Measurements from ENCODE around the gene PLEKHN1.

GRCh38 chr1:981955-982558 lies 15.8 kb downstream of the PLEKHN1 start, which contains the start of gene PERM1:
- TF ChIP-seq POLR2A (IDR thresholded peaks at IDR 0.05; ENCODE audit: low read depth, low read length) = no peak; the same call in 1 of the 2 replicates
- TF ChIP-seq CEBPB (IDR thresholded peaks at IDR 0.05; ENCODE audit: low read depth, low read length) = no peak
- no peak for TF ChIP-seq CTCF (conservative IDR thresholded peaks at IDR 0.05; ENCODE audit: low read depth, low read length)
- no peak for TF ChIP-seq SMC3 (IDR thresholded peaks at IDR 0.05; ENCODE audit: low read depth, low read length)
- TF ChIP-seq RFX5 (IDR thresholded peaks at IDR 0.05; ENCODE audit: low read depth, low read length) = no peak
- no peak for TF ChIP-seq USF2 (IDR thresholded peaks at IDR 0.05; ENCODE audit: low read depth, low read length)
